Measurements from ENCODE around the gene MUC15.
"Not testable (repeated sequence)": the region's sequence is repeated elsewhere in the genome, so short reads cannot be mapped to it uniquely, and the experiment has no call there.

MUC15 gene, protein sequence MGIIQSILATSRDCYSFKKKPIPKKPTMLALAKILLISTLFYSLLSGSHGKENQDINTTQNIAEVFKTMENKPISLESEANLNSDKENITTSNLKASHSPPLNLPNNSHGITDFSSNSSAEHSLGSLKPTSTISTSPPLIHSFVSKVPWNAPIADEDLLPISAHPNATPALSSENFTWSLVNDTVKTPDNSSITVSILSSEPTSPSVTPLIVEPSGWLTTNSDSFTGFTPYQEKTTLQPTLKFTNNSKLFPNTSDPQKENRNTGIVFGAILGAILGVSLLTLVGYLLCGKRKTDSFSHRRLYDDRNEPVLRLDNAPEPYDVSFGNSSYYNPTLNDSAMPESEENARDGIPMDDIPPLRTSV

GRCh38 chr11:26571861-26572654 is at the start of gene MUC15:
Gene MUC15 (minus strand): TSS chr11:26572263. CDS start chr11:26567094, 5,169 bp downstream.
- in situ Hi-C loops (cut with MboI; ENCODE audit: low sequenced_read_pairs): no loop called here

DNA sequence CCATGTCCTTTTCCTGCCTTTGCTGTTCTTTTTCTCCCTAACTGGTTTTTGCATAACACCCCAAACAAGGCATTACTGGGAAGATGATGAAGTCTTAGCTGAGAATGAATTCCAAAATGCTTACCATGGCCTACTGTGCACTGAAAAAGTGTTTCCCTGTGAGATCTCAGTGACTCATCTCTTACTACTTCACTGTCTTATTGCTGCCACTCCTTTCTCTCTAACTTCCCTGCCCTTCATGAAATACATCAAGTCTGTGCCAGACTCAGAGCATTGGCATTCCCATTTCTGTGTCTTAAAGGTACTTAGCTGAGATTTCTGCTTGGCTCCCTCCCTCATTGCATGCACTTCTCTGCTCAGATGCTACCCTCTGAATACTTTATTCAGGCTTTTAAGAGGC is 49.1 kb upstream of the MUC15 start:
- in situ Hi-C loops (cut with MboI; ENCODE audit: low sequenced_read_pairs): no loop called here

- in situ Hi-C loops (cut with MboI; ENCODE audit: low sequenced_read_pairs): no loop called here
Measured at GRCh38 chr11:26620282-26621045, 48.4 kb upstream of the MUC15 start.

GRCh38 chr11:26618441-26618840 is 46.4 kb upstream of the MUC15 start:
- in situ Hi-C loops (cut with MboI; ENCODE audit: low sequenced_read_pairs): no loop called here

GRCh38 chr11:26613759-26614158 is 41.7 kb upstream of the MUC15 start:
- in situ Hi-C loops (cut with MboI; ENCODE audit: low sequenced_read_pairs): no loop called here

DNA sequence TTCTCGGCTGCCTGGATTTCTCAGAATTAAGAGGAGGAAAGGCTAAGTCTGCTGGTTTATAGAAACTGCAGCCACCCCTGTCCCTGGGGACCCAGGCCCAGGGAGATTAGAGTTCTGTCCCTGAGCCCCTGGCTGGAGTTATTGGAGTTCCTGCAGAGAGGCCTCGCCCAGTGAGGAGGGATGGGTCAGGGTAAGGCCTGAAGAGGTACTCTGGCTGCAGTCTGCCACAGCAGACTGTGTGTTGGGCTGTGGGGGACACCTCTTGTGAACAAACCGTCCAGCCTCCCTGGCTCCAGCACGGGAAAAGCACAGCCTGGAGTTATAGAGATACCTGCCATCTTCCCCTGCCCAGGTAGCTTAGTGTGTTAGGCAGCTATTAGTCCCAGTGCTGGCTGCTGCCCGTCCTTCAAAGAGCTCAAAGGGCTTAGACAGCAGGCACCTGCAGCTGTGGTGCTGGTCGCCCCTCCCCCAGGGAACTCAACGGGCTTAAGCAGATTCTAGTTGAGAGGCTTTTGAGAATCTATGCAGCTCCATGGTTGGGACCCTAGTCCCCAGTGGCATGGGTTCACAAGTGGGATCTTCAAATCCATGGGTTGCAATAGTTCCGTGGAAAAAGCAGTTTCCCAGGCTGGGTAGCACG is 36.6 kb upstream of the MUC15 start:
- in situ Hi-C loops (cut with MboI; ENCODE audit: low sequenced_read_pairs): no loop called here

DNA sequence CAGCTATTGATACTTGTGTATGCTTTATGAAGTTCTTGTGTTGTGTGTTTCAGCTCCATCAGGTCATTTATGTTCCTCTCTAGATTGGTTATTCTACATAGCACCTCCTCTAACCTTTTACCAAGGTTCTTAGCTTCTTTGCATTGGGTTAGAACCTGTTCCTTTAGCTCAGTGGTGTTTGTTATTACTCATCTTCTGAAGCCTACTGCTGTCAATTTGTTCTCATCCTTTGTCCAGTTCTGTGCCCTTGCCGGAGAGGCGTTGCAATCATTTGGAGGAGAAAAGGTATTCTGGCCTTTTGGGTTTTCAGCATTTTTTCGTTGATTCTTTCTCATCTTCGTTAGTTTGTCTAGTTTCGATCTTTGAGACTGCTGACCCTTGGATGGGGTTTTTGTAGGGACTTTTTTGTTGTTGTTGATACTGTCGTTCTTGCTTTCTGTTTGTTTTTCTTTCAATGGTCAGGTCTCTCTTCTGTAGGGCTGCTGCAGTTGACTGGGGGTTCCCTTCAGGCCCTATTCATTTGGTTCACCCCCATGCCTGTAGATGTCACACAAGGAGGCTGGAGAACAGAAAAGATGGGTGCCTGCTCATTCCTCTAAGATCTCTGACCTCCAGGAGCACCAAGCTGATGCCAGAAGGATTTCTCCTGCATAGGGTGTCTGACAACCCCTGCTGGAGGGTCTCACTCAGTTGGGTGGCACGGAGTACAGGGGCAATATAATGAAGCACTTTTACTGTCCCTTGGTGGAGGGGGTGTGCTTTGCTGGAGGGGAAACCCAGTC is 35.9 kb upstream of the MUC15 start:
- in situ Hi-C loops (cut with MboI; ENCODE audit: low sequenced_read_pairs): no loop called here

- in situ Hi-C loops (cut with MboI; ENCODE audit: low sequenced_read_pairs): no loop called here
Measured at GRCh38 chr11:26599876-26600434, 27.9 kb upstream of the MUC15 start.

DNA sequence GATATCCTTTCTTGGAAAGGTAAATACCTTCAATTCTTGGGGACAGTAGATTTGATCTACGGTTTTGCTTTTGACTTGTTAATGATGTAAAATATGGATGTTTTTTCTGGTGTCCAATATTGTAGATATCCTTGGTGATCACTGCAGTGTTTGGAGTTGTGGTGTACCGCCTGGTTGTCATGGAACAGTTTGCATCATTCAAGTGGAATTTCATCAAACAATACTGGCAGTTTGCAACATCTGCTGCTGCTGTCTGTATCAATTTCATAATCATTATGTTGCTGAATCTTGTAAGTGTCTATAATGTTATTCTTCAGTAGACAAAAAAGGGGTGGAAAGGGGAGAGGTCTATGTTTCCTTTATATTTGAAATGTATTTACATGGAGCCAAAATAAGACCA is 27.4 kb upstream of the MUC15 start:
- in situ Hi-C loops (cut with MboI; ENCODE audit: low sequenced_read_pairs): no loop called here

GRCh38 chr11:26597899-26598298 is 25.8 kb upstream of the MUC15 start:
- in situ Hi-C loops (cut with MboI; ENCODE audit: low sequenced_read_pairs): no loop called here

GRCh38 chr11:26597049-26597689 is 25.1 kb upstream of the MUC15 start:
- in situ Hi-C loops (cut with MboI; ENCODE audit: low sequenced_read_pairs): not testable (repeated sequence)

- in situ Hi-C loops (cut with MboI; ENCODE audit: low sequenced_read_pairs): not testable (repeated sequence)
Measured at GRCh38 chr11:26595207-26595865, 23.3 kb upstream of the MUC15 start.

GRCh38 chr11:26593691-26594090 is 21.6 kb upstream of the MUC15 start:
- in situ Hi-C loops (cut with MboI; ENCODE audit: low sequenced_read_pairs): no loop called here

GRCh38 chr11:26587073-26587472 is 15.0 kb upstream of the MUC15 start:
- in situ Hi-C loops (cut with MboI; ENCODE audit: low sequenced_read_pairs): no loop called here

- in situ Hi-C loops (cut with MboI; ENCODE audit: low sequenced_read_pairs): no loop called here
Measured at GRCh38 chr11:26584818-26585217, 12.8 kb upstream of the MUC15 start.

GRCh38 chr11:26583550-26583949 is 11.5 kb upstream of the MUC15 start:
- in situ Hi-C loops (cut with MboI; ENCODE audit: low sequenced_read_pairs): no loop called here

DNA sequence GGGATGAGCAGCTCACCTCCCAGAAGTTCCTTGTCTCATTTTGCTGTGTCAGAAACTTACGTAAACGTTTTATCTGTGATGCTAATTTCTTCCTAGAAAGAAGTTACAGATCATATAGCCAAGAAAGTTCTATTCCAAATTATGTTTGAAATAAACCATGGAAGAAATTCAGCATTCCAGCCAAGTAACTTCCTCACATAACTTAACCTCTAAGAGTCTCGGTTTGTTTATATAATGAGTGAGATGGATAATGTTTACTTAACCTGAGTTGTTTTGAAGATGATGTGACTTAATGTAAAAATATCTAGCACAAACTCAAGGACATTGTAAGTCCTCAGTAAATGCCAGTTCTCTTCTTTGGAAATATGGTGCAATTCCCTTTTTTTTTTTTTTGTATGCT is 8.9 kb upstream of the MUC15 start:
- in situ Hi-C loops (cut with MboI; ENCODE audit: low sequenced_read_pairs): no loop called here

GRCh38 chr11:26579683-26580082 is 7.6 kb upstream of the MUC15 start:
- in situ Hi-C loops (cut with MboI; ENCODE audit: low sequenced_read_pairs): no loop called here

Data from HL-60/S4 treated with retinoic acid at 250 ng/mL for 4 days and 3 days (cell line).